A673 (cell line): Measurements from ENCODE around the gene NRP2.

Experiments used
- EZH2 ChIP-seq: fragments of 200-600 bp; sonication (generic); IDR thresholded peaks from 2 replicates; pipeline ENCODE4 v1.6.1; 2017; ENCODE audit warnings: borderline replicate concordance, low read depth, mild to moderate bottlenecking, mixed read lengths, antibody characterized with exemption, low read length; ENCODE audit not compliant: poor library complexity, severe bottlenecking
- TF ChIP-seq, protein P1 (sequence below): fragments of 300-800, 200-600 bp; sonication (generic); conservative IDR thresholded peaks from 2 replicates; pipeline ENCODE4 v1.5.1; 2017; ENCODE audit warnings: low read depth, mild to moderate bottlenecking, antibody characterized with exemption, low read length, moderate library complexity, mixed read lengths

DNA sequence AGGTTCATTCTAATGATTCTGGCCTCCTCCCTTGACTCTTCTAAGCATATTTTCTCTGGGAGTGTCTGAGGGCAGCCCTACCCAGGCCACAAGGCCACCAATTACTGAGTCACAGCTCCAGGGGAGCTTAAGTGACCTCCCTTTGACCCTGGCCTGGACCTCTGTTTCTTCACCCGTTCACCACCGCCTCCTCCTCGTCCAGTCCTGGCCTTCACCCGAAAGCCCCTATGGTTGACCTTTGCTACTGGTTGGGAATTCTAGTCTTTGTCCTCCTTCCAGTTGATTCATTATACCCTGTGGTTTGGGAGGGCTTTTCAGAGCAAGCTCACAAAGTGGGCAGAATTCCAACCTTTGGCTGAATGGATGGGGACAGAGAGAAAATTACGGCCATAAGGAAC lies 72.6 kb downstream of the NRP2 start:
- TF ChIP-seq, protein P1, sequence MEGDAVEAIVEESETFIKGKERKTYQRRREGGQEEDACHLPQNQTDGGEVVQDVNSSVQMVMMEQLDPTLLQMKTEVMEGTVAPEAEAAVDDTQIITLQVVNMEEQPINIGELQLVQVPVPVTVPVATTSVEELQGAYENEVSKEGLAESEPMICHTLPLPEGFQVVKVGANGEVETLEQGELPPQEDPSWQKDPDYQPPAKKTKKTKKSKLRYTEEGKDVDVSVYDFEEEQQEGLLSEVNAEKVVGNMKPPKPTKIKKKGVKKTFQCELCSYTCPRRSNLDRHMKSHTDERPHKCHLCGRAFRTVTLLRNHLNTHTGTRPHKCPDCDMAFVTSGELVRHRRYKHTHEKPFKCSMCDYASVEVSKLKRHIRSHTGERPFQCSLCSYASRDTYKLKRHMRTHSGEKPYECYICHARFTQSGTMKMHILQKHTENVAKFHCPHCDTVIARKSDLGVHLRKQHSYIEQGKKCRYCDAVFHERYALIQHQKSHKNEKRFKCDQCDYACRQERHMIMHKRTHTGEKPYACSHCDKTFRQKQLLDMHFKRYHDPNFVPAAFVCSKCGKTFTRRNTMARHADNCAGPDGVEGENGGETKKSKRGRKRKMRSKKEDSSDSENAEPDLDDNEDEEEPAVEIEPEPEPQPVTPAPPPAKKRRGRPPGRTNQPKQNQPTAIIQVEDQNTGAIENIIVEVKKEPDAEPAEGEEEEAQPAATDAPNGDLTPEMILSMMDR, result no peak
- no peak for TF ChIP-seq EZH2
